HG03039 (cell line): ENCODE data around the gene CDCA7L.
"Not testable (repeated sequence)": the region's sequence is repeated elsewhere in the genome, so short reads cannot be mapped to it uniquely, and the experiment has no call there.

Experiments
- ATAC-seq: cut with Tn5 transposase; IDR thresholded peaks from one replicate; pipeline ENCODE4 v1.9.1; 2021; ENCODE audit warnings: mild to moderate bottlenecking, moderate library complexity; ENCODE audit not compliant: unreplicated experiment

Gene CDCA7L

GRCh38 chr7:21911341-21911875 lies 34.3 kb downstream of the CDCA7L start:
- no peak for ATAC-seq

DNA sequence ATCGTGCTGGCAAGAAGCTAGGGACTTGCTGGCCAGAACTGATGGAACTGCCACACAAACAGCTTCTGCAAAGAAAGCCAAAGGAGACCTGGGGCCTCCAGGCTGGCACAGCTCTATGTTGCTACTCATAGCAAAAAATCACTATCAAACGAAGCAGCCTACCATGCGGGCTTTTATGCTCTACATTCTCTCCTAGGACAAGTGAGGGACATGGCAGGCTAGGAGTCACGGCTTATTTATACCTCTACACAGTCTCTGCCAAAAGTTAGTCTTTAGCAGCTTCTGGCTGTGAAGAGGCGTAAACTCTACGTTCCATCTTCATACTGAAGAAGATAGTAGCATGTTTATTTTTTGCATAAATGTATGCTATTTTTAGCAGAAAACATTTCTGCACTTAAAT lies 35.4 kb downstream of the CDCA7L start:
- ATAC-seq = no peak

GRCh38 chr7:21908746-21909145 lies 37.0 kb downstream of the CDCA7L start:
- no peak for ATAC-seq

DNA sequence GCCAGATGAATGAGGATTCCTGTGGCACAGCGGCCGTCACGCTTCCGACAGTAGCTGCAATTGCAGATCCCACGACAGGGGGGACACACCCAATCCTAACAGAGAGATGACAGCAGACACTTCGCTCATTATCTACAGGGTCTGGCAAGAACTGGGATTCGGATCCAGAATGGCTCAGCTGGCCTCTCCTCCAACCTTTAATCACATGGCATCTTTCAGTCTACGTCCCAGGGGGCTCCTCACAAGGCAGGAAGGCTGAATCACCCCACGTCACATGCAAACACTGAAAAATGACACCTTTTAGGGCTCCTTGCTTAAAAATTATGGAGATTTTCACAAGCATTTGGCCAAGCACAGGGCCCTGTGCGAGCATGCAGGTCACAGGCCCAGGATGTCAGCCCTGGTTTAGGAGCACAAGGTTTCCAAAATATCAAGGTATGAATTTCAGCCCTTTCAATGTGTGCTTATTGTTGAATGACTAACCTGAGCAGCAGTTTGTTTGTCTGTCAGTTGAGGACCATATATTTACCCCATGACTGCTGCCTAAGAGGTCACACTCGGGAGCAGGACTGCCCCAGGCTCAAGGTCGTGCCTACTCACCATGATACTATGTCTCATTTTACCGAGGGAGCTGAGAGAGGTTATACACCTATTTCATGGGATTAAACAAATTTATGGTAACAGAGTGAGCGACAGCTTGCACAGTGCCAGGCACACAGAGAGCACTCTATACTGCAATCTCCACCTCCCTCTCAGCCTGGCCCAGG lies 42.5 kb downstream of the CDCA7L start:
- ATAC-seq = no peak

GRCh38 chr7:21902240-21902639 lies 43.5 kb downstream of the CDCA7L start:
- ATAC-seq = no peak

DNA sequence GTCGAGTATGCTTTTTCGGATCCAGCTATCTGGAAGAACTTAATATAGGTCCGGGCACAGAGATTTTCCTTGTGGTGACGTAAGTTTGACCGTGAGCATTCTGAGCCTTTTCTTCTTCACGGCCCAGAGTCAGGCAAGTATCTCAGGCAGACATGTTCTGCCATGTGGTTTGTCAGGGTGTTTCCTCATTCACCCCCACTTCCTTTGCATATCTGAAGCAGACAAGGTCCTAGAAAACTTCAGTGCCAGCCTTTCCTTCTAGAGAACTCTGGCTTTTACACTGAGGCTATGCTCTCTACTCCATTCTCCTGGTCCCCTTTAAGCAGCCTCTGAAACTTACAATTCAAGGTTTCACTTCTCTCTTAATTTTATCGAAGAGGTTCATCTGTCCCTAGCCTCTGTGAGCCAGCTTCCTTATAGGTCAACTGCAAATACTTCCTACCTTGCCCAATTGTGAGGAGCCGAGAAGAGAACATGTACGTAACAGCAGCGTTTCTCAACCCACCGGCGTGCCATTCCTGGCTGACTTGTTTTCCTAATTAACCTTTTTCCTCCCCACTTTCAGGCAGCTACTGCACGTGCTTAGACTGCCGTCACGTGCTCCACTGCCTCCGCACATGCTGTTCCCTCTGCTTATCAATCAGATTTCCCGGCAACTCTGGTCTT lies 47.3 kb downstream of the CDCA7L start:
- ATAC-seq = peak; percentile 84

- ATAC-seq = no peak
These were observed 52.3 kb downstream of the CDCA7L start for GRCh38 chr7:21893401-21893800.

DNA sequence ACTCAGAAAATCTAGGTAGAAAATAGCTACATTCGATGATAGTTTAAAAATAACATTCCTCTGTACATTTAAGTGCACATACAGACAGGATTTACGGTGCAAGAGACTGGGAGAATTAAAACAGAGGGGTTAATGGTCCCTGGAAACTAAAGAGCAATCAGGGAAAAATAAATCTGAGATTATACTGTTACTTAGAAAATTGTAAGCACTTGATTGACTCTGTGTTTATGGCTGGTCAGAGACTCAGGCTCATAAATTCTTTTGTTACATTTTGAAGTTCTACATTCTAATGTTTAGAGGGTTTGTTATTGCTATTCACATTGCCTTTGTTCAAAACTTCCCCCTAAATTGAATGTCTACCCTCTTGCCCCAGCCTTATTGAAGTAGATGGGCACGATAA lies 54.4 kb downstream of the CDCA7L start:
- ATAC-seq = no peak

GRCh38 chr7:21887779-21888178 lies 57.9 kb downstream of the CDCA7L start:
- no peak for ATAC-seq

GRCh38 chr7:21887353-21887752 lies 58.3 kb downstream of the CDCA7L start:
- ATAC-seq = no peak

- no peak for ATAC-seq
These were observed 59.3 kb downstream of the CDCA7L start for GRCh38 chr7:21886396-21886795.

- ATAC-seq = no peak
These were observed 61.2 kb downstream of the CDCA7L start for GRCh38 chr7:21884496-21884895.

DNA sequence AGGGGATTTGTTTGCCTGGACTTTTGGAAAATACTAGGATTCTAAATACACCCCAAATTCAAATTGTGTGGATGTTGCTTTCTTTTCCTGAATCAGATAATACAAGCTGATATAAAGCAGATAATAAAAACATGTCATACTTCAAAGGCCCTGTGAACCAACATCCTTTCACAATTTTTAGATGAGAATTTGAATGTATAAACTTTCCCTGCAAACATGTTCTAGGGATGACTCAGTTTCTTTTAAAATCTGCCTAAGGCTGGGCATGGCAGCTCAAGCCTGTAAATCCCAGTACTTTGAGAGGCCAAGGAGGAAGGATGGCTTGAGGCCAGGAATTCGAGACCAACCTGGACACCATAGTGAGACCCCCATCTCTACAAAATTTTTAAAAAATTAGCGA lies 62.2 kb downstream of the CDCA7L start:
- ATAC-seq = not testable (repeated sequence)

- no peak for ATAC-seq
These were observed 62.6 kb downstream of the CDCA7L start for GRCh38 chr7:21883069-21883468.

GRCh38 chr7:21869785-21870402 lies 75.8 kb downstream of the CDCA7L start:
- no peak for ATAC-seq

GRCh38 chr7:21868576-21868850 lies 77.2 kb downstream of the CDCA7L start:
- ATAC-seq = no peak

DNA sequence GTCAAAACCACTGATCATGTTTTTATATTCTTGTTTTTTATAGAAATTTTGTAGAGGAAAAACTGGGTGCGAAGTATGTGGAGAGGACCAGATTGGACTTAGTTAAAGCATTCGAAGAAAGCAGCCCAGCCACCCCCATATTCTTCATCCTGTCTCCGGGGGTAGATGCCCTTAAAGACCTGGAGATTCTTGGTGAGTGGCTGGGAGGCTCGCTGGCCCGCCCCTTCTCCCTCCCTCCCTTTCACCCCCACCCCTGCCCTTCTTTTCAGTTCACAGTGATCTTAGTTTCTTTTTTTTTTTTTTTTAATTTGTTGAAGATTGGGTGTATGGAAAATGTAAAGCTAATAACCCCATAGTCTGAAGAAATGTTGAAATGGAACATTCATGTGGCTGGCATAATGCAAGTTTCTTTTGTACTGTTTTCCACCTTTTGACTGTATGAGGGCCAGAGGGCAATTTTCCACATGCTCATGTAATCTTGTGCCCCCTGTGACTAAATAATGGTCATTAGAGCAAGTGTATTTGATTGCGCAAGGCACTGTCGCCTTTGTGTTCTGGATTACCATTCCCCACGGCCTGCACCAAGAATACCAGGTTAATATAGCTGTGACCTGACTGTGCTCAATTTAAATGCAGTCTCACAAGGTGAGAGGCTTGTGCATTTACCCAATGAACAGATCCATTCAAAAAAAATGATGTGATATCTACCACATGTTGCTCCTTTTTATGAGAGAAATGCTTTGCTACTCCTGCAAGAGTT lies 77.7 kb downstream of the CDCA7L start:
- no peak for ATAC-seq

GRCh38 chr7:21867226-21867625 lies 78.5 kb downstream of the CDCA7L start:
- no peak for ATAC-seq

DNA sequence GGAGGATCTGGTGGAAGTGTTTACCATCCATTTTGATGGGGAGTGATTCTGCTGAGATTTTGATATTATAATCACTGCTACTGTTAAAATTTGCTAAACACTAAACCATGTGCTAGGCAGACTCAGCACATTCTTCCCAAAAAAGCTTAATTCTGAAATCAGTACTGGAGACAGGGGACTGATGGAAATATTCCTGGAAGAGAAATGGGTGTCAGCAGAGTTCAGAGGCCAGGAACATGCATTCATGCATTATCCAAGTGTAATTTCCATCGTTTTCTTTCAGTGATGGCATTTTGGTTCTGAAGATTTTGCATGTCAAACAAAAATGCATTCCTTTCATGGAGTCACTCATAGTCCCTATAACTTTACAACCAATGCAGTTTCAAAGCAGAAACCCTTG lies 79.0 kb downstream of the CDCA7L start:
- no peak for ATAC-seq

- ATAC-seq = not testable (repeated sequence)
These were observed 80.0 kb downstream of the CDCA7L start for GRCh38 chr7:21865631-21866204.

- ATAC-seq = no peak
These were observed 94.1 kb downstream of the CDCA7L start for GRCh38 chr7:21851559-21851967.
